NCI-H2081 treated with DMSO at 0.1 percent for 48 hours (cell line): ENCODE measurements around the gene ADAMTSL5.
A peak's percentile ranks its signal among the peaks of the same experiment; 100 is the strongest.
"Not testable (repeated sequence)": the region's sequence is repeated elsewhere in the genome, so short reads cannot be mapped to it uniquely, and the experiment has no call there.

ENCODE experiments used
- DNase-seq: peaks from one replicate; lab custom pipeline; 2025; lab: John Stamatoyannopoulos, UW

Gene ADAMTSL5

DNA sequence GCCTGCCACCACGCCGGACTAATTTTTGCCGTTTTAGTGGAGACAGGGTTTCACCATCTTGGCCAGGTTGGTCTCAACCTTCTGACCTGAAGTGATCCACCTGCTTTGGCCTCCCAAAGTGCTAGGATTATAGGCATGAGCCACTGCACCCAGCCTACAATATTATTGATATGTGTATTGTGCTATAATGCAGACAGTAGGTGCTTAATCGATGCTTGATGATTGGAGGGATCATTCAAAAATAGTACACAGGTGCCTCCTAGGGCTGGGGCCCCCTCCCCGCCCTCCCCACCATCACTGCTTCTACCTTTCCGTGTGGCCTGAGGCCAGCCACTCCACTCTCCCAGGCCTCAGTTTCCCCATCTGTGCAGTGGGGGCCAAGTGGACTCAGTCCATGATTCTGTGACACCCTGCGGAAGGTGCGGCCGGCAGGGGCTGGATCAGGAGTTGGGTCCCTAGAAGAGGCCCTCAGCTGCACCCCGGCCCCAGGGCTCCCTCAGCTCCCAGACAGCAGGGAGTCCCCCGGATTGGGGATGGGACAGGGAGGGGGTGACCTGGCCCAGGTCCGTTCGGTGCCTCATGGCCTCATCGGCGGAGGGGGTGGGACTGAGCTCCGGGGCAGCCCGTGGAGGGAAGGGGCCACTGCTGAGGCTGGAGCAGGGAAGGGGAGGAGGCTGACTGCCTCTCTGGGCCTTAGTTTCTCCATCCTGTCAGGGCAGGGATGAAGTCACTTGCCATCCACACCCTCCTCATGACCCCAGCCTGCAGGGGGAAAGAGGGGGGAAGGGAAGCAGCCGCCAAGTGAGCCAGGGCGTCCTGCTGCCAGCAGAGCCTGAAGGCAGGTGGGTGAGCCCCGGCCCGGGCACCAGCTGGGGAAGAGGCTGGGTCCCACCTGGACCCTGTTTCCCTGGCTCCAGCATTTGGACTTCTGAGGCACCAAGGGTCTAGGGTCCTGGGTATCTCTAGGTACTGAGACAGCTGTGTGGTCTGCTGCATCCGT is 1.2 kb downstream of the ADAMTSL5 start:
- no peak for DNase-seq

DNA sequence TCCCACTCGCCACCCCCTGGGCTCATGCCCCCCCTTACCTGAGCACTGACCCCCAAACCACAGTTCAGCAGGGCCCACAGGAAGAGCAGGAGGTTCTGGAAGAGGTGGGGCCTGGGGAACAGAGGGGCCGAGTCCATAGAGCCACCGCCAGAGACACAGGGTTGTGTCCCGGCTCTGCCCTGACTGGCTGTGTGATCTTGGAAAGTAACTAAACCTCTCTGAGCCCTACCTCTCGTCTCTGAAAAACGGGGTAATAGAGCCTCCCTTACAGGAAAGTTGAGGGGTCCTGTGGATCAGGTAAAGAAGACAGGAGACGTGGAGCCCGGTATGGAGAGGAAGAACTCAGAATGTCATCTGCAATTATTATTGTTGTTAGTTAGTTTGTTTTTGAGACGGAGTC is 2.0 kb downstream of the ADAMTSL5 start:
- DNase-seq = no peak

DNA sequence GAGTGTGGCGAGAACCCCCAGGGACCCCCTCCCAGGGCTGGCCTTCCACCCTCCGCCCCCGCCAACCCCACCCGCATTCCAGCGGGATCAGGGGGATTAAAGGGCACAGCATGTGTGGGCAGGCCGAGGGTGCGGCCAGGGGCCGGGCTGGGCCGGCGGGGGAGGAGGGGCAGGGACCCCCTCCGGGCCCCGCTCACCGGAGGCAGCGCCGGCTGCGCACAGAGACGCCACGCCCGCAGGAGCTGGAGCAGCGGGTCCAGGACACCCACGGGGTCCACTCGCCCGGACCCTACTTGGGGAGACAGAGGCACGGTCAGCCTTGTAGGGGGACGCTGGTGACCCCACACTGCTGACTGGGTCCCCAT is 2.4 kb downstream of the ADAMTSL5 start:
- DNase-seq = no peak

DNA sequence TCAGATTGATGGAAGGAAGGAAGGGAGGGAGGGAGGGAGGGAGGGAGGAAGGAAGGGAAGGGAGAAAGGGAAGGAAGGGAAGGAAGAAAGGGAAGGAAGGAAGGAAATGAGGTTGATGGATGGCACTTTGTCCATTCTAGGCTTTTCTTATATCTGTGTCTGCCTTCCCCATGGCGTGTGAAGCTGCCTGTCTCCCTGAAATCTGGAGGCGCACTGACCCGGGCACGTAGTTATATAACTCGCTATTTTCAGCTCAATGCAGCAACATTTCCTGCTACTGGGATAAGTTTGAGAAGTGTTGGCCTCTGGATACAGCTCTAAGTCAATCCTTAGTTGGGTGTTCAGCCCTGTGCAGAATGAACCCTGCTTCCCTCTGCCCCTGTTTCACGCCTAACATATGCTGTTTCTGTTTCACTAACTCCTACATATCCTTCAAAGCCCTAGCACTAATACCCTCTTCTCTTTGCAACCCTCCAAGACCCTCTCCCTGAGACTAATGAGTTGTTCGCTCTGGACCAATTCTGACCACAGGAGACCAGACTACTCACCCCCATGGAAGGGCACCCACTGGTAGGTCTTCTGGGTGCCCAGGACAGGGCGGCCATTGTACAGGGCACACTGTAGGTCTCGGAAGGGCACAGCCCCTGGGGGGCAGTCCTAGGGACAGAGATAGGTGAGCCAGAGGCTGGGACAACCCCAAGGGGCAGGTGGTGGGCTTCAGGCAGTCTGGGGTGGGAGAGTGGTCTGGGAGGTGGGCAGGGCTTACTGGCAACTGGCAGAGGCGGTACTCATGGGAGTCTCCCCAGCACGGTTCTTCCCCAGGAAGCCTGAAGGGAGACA is 3.0 kb downstream of the ADAMTSL5 start:
- no peak for DNase-seq

DNA sequence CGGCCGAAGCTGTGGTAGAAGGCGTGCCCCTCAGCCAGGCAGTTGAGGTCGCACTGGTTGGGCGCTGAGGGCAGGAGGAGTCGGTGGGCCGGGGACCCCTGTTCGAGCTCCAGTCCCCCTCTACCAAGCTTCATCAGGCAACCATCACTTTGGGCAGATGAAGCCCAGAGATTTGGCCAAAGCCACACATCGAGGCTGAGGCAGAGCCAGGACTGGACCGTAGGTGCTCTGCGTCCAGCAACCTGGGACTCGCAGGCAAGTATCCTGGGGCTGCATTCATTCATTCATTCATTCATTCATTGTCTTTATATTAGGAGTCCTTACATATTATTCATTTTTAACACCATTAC is 4.3 kb downstream of the ADAMTSL5 start:
- DNase-seq = no peak

DNA sequence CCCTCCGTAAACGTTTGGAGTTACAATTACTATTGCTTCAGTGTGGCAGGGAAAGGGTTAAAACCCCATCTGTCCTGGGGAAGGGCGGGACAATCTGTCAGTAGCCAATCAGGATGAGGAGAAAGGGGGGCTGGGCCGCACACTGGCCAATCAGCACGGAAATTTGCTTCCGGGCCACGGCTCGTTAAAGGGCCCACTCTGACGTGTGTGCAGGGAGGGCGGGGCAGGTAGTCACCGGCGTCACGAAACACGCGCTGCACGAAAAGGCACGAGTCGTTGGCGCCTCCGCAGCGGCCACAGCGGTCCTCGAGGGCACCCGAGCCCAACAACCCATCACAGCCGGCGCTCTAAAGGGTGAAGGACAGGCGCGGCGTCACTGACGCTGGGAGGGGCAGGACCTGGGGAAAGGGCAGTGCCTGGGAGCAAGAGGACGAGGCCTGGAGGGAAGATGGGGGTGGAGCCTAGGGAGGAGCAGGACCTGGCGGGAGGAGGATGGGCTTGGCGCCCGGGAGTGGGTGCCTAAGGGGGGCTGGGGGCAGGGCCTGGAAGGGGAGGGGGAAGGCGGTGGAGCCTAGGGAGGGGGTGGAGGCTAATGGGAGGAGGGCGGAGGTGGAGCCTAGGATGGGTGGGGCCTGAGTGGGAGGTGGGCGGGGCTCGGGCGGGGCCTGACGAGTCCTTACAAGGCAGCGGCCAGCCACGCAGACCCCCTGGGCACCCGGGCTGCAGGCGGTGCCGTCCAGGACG is 4.9 kb downstream of the ADAMTSL5 start:
- peak; percentile 55 for DNase-seq

DNA sequence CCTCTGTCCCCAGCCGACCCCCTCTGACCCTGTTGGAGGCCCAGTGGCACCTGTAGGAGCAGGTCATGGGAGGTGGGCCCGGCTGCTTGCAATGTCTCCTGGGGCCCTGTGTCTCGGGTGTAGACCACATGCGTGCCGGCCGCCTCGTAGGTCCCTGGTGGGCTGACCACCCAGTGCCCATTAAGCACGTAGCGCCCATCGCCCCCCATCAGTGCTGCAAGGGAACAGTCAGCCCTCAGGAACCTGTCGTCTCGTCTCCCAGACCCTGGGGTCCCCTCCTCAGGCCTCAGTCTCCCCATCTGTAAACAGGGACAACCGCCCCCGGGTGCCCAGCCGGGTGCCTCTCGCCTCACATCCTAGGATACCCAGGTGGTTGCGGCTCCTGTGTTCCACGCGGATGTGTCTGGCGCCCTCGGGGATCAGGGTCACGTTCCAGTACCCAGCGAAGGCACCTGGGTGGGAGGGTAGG is 5.6 kb downstream of the ADAMTSL5 start:
- no peak for DNase-seq

DNA sequence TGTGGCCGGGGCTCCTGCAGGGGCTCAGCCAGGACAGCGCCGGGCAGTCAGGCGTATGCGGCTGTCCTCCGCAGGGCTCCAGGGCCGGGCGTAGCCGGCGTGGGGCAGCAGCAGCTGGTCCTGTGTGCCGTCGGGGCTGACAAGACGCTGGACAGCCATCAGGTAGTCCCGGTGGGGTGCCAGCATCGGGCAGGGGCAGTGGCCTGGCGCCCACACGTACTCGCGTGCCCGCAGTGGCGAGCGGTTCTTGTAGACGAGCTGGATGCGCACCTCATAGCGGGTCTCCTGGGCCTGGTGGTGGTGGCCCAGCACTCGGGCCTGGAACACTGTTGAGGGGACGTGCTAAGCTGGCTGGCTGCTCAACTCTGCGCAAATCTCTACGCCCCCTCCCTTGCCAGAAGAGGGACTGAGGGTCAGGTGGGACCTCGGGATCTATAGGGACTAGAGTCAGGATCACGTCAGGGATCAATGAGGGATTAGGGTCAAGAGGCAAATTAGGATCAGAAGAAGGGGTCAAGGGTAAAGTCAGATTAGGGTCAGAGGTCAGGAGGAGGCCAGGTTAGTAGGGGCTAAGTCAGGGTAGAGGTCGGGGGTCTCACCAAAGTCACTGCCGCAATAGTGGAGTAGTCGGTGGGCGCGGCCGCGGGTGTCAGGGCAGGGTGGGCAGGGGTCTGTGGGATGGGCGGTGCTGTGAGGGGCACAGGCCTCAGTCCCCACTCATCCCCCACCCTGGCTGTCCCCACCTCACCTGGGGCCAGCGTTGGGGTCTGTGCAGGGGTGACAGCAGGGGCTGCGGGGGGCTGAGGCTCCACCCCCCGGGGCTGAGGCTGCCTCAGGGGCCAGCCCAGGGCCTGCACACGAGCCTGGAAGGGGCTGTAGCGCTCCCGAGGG is 6.6 kb downstream of the ADAMTSL5 start:
- no peak for DNase-seq

DNA sequence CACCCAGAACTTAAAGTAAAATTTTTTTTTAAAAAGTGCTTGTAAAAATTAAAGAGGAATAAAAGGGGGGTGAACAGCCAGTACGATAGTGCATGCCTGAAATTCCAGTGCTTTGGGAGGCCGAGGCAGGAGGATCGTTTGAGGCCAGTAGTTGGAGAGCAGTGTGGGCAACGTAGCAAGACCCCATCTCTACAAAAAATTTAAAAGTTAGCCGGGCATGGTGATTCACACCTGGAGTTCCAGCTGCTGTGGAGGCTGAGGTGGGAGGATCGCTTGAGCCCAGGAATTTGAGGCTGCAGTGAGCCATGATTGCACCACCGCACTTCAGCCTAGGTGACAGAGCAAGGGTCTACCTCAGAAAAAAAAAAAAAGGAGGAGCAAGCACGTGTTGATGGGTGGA is 7.8 kb downstream of the ADAMTSL5 start:
- DNase-seq = no peak

DNA sequence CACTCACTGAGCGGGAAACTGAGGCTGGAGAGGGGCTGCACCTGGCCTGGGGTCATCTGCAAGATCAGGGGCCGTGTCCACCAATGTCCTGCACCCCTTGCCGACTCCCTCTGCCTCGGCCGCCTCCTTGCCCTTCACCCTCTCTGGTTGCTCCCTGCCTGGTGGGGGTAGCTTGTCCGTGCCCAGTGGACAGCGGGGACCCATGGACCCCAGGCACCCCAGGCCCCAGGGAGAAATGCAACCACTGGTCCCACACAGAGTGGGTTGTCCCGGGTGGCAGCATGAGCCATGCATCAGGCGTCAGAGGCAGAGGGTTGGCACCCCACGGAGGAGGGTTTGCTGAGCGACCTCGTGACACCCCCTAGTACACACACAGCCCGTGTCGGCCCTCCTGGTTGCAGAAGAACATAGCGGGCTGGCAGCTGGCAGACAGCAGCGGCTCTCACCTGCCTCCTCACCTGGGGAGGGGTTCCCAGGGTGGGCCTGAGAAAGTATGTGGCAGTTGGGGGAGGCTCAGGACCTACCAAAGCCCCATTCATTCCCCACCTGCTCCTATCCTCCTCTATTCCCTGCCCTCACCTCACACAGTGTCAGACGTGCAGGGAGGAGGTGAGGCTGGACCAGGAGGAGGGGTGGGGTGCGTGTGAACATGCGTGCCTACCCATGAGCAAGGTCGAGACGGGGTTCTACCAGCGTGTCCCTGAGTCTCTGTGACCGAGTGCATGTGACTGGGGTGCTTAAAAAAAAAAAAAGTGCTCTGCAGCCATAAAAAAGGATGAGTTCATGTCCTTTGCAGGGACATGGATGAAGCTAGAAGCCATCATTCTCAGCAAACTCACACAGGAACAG is 8.7 kb downstream of the ADAMTSL5 start:
- DNase-seq = no peak

DNA sequence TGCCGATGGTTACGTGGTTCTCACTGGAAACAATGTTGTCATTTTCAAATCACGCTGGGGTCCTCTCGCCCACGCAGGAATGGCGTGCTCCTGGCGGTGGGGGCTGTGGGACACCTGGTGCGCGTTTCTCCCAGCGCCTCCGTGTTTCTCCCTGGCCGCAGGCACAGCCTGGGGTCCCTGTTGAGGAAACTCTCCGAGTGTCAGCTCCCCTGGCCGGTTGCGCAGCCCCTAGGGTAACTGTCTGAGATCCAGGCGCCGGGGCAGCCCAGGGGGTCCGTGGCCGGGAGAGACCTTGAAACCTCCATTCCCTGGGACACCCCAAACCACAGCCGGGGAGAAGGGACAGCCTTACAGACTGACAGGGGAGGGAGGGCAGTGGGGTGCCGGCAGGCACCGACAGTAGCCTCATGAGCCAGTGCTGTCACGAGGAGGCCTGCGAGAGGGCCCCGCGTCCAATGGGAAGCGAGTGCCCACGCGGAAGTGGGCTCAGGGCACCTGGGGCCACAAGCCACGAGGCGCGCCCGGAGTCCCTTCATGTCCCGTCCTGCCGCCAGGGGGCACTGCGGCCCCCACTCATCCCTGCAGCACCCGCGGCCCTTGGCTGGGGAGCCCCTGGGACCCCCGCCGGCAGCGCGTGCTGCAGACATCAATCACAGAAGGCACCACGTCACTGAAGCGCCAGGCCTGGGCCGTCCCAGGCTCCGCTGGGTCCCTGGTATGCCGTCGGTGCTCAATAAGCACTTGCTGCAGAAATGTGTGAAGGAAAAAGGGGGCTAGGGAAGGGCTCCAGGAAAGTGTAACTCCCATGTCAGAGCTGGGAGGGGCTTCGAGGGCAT is 9.5 kb downstream of the ADAMTSL5 start:
- DNase-seq = no peak

DNA sequence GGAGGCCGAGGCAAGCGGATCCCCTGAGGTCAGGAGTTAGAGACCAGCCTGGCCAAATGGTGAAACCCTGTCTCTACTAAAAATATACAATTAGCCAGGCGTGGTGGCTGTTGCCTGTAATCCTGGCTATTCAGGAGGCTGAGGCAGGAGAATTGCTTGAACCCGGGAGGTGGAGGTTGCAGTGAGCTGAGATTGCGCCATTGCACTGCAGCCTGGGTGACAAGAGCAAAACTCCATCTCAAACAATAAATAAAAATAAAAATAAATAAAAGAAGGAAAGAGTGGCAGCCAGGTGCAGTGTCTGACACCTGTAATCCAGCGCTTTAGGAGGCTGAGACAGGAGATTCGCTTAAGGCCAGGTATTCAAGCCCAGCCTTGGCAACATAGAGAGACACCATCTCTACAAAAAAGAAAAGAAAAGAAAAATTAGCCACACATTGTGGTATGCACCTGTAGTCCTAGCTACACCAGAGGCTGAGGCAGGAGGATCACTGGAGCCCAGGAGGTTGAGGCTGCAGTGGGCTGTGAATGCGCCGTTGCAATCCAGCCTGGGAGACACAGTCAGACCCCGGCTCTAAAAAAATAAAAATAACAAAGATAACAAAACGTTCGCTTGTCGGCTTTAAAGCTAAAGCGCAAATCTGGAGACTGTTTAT is 10.3 kb downstream of the ADAMTSL5 start:
- no peak for DNase-seq

DNA sequence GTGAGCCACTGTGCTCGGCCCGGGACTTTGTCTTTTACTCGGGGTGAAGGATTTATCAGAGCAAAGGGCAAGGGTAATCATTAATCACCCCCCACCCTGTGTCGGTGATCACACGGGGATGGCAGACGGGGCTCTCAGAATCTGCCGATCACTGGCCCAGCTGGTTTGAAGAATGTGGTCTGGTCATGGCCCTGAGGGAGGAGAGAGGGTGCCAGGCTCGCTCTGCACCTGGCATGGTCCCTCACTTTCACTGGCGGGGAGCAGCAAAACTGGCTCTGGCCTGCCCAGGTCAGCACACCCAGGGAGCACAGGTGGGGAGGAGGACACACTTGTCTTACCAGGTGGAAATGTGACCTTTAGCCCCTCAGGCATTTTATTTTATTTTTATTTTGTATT is 11.6 kb downstream of the ADAMTSL5 start:
- DNase-seq = no peak

DNA sequence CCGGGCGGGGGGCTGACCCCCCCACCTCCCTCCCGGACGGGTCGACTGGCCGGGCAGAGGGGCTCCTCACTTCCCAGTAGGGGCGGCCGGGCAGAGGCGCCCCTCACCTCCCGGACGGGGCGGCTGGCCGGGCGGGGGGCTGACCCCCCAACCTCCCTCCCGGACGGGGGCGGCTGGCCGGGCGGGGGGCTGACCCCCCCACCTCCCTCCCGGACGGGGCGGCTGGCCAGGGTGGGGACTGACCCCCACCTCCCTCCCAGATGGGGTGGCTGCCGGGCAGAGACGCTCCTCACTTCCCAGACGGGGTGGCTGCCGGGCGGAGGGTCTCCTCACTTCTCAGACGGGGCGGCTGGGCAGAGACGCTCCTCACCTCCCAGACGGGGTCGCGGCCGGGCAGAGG is 13.6 kb downstream of the ADAMTSL5 start:
- not testable (repeated sequence) for DNase-seq

DNA sequence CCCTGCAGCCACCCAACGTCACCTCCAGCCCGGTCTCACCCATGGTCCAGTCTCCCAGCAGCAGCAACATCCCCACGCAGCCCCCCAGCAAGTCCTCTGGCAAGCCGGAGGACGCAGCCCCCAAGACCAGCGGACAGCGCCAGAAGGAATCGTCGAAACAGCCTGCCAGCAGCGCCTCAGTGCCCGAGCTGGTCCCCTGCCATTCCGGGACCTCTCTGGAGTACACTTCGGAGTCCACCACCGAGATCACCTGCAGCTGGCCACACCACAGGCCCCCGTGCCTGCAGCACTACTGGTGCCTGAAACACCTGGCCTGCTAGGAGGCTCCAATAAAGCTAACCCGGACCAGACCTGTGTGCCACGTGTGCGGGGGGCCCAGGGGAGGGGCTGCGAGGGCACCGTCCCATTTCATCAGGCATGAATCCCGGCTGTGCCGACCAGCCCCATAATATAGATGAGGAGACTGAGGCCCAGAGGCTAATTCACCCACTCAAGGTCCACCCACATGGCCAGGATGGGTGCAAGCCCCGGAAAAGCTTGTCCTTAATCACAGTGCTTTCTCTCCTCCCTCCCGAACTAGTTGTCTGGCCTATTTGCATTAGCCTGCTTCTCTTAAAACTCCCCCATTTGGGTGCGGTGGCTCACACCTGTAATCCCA is 15.1 kb downstream of the ADAMTSL5 start:
- DNase-seq = no peak

DNA sequence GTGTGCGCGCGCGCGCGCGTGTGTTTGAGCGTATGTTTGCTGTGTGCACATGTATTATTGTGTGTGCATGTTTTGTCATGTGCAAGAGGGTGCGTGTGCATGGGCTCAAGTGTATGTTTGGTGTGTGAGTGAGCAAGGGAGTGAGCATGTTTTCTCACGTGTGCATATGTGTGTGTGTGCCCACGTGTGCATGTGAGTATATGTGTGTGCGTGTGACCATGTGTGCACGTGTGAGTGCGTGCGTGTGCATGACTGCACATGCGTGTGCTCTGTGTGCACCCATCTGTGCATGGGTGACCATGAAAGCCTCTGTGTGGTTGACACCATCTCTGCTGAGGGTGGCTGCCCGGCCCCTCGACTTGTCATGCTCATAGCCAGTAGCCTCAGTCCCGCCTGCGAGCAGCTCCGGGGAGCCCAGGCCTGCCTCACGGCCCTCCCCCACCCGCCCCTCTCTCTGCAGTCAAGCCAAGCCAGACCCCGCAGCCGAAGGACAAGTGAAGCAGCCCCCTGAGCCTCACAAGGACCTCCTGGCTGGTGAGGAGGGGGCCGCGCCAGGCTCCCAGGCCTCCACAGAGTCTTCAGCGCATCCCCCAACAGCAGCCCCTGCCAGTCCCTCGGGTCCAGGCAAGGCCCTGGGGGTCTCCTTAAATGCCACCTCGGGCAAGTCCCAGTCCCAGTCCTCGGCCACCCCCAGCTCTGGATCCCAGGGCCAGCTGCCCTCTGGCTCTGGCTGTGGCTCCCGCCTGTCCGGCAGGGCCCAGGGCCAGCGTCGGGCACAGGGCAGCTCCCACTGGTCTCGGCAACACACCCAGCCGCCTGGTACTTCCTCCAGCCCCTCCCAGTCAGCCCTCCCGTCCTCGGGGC is 15.9 kb downstream of the ADAMTSL5 start:
- no peak for DNase-seq
